Measurements from ENCODE around the gene GPR143.

- TF ChIP-seq EZH2phosphoT487 (IDR thresholded peaks at IDR 0.05; ENCODE audit: insufficient read depth, low read depth) (no peak), EZH2 (IDR thresholded peaks at IDR 0.05; ENCODE audit: insufficient read depth, poor library complexity, severe bottlenecking) (no peak)
These were observed 35.6 kb downstream of the GPR143 start for GRCh38 chrX:9730078-9730477.

Measured in GM23248 (cell line).